WTC11 (cell line): Measurements from ENCODE around the gene FFAR3. TPM values are rescaled to one million over a fixed set of nuclear protein-coding genes. Genes with fewer than 3 reads are reported as not detected.

Experiments
- ATAC-seq: fragments of 200-7000 bp; cut with Tn5 transposase; 2 replicates; pipeline ENCODE4 v1.10.0; 2021; ENCODE audit warnings: mild to moderate bottlenecking, moderate library complexity
- CTCF ChIA-PET: fragments of 300-600 bp; sonication (Branson Sonifier 250); formaldehyde crosslinking; loops from one replicate; lab custom pipeline; 2021; ENCODE audit warnings: antibody characterized with exemption; lab: Charles Lee
- POLR2A ChIA-PET: fragments of 350-600 bp; sonication (Branson Sonifier 250); formaldehyde crosslinking; loops from one replicate; lab custom pipeline; 2021; ENCODE audit warnings: antibody characterized with exemption; lab: Charles Lee
- DNase-seq: peaks from one replicate; pipeline ENCODE4 v3.0.0; 2021; ENCODE audit warnings: low spot score
- H3K27ac Mint-ChIP-seq: 2 replicates; pipeline ENCODE4 v1.8.0; 2021; ENCODE audit warnings: mixed read lengths
- H3K27me3 Mint-ChIP-seq: 2 replicates; pipeline ENCODE4 v1.8.0; 2021; ENCODE audit warnings: low read depth, mild to moderate bottlenecking, moderate library complexity, mixed read lengths
- H3K36me3 Mint-ChIP-seq: 2 replicates; pipeline ENCODE4 v1.8.0; 2021; ENCODE audit warnings: mixed read lengths
- H3K4me1 Mint-ChIP-seq: 2 replicates; pipeline ENCODE4 v1.8.0; 2022; ENCODE audit warnings: mixed read lengths
- H3K4me3 Mint-ChIP-seq: 2 replicates; pipeline ENCODE4 v1.8.0; 2021; ENCODE audit warnings: mild to moderate bottlenecking, moderate library complexity, mixed read lengths
- H3K9me3 Mint-ChIP-seq: 2 replicates; pipeline ENCODE4 v1.8.0; 2021; ENCODE audit warnings: mixed read lengths
- ATF6 ChIP-seq: sonication (generic); formaldehyde crosslinking; IDR thresholded peaks from 2 replicates; pipeline ENCODE4 v1.8.1; 2023; ENCODE audit warnings: mild to moderate bottlenecking, missing genetic modification reagents
- ESRRA ChIP-seq: sonication (generic); formaldehyde crosslinking; IDR thresholded peaks from 2 replicates; pipeline ENCODE4 v1.8.1; 2022; ENCODE audit warnings: mild to moderate bottlenecking, missing genetic modification reagents, borderline replicate concordance
- GABPB1 ChIP-seq: sonication (generic); formaldehyde crosslinking; IDR thresholded peaks from 2 replicates; pipeline ENCODE4 v1.8.1; 2023; ENCODE audit warnings: mild to moderate bottlenecking, missing genetic modification reagents
- GRHL2 ChIP-seq: fragments of 250-450 bp; sonication (Bioruptor Pico); IDR thresholded peaks from 2 replicates; pipeline ENCODE4 v1.8.0; 2022; ENCODE audit warnings: mild to moderate bottlenecking, moderate library complexity; ENCODE audit not compliant: insufficient replicate concordance, severe bottlenecking
- HMGA2 ChIP-seq: fragments of 250-450 bp; sonication (Bioruptor Pico); IDR thresholded peaks from 2 replicates; pipeline ENCODE4 v1.4.0; 2021; ENCODE audit warnings: mild to moderate bottlenecking, moderate library complexity
- HMGXB4 ChIP-seq: sonication (generic); formaldehyde crosslinking; IDR thresholded peaks from 2 replicates; pipeline ENCODE4 v1.8.1; 2023; ENCODE audit warnings: mild to moderate bottlenecking, moderate library complexity, missing genetic modification reagents
- JAZF1 ChIP-seq: fragments of 250-450 bp; sonication (Bioruptor Pico); IDR thresholded peaks from 2 replicates; pipeline ENCODE4 v1.9.0; 2021; ENCODE audit warnings: moderate library complexity, mild to moderate bottlenecking, inconsistent platforms
- NFATC4 ChIP-seq: fragments of 250-450 bp; sonication (Bioruptor Pico); IDR thresholded peaks from 2 replicates; pipeline ENCODE4 v1.9.0; 2021; ENCODE audit warnings: mild to moderate bottlenecking
- NFE2L1 ChIP-seq: sonication (generic); formaldehyde crosslinking; IDR thresholded peaks from 2 replicates; pipeline ENCODE4 v1.8.1; 2023; ENCODE audit warnings: missing genetic modification reagents
- PREB ChIP-seq: sonication (generic); formaldehyde crosslinking; IDR thresholded peaks from 2 replicates; pipeline ENCODE4 v1.8.1; 2022; ENCODE audit warnings: mild to moderate bottlenecking, missing genetic modification reagents, moderate library complexity, borderline replicate concordance
- RORB ChIP-seq: fragments of 250-450 bp; sonication (Bioruptor Pico); IDR thresholded peaks from 2 replicates; pipeline ENCODE4 v1.9.0; 2021; ENCODE audit warnings: mild to moderate bottlenecking
- TCF7 ChIP-seq: sonication (generic); formaldehyde crosslinking; IDR thresholded peaks from 2 replicates; pipeline ENCODE4 v1.8.0; 2022; ENCODE audit warnings: mild to moderate bottlenecking, low read depth, missing genetic modification reagents, moderate library complexity
- TP53 ChIP-seq: sonication (generic); formaldehyde crosslinking; IDR thresholded peaks from 2 replicates; pipeline ENCODE4 v1.8.1; 2023; ENCODE audit warnings: mild to moderate bottlenecking, missing genetic modification reagents
- USF1 ChIP-seq: sonication (generic); formaldehyde crosslinking; IDR thresholded peaks from 2 replicates; pipeline ENCODE4 v1.8.0; 2022; ENCODE audit warnings: mild to moderate bottlenecking, missing genetic modification reagents
- ZBTB21 ChIP-seq: sonication (generic); formaldehyde crosslinking; IDR thresholded peaks from 2 replicates; pipeline ENCODE4 v1.8.1; 2023; ENCODE audit warnings: mild to moderate bottlenecking, missing genetic modification reagents, borderline replicate concordance
- ZNF121 ChIP-seq: sonication (generic); formaldehyde crosslinking; IDR thresholded peaks from 2 replicates; pipeline ENCODE4 v1.8.0; 2023; ENCODE audit warnings: missing genetic modification reagents
- ZNF232 ChIP-seq: sonication (generic); formaldehyde crosslinking; IDR thresholded peaks from 2 replicates; pipeline ENCODE4 v1.8.0; 2022; ENCODE audit warnings: mild to moderate bottlenecking, missing genetic modification reagents
- ZNF317 ChIP-seq: sonication (generic); formaldehyde crosslinking; IDR thresholded peaks from 2 replicates; pipeline ENCODE4 v1.8.1; 2023; ENCODE audit warnings: low read depth, mild to moderate bottlenecking, moderate library complexity, missing genetic modification reagents, borderline replicate concordance
- ZNF671 ChIP-seq: fragments of 250-450 bp; sonication (Bioruptor Pico); IDR thresholded peaks from 2 replicates; pipeline ENCODE4 v1.8.0; 2021; ENCODE audit warnings: mild to moderate bottlenecking
- total RNA-seq: library from RNA; stranded (reverse); gene quantifications from 3 replicates; pipeline ENCODE4 v1.2.3, GENCODE V29; 2021
- TF ChIP-seq, protein P1 (sequence below): sonication (generic); formaldehyde crosslinking; IDR thresholded peaks from 2 replicates; pipeline ENCODE4 v1.8.1; 2022; ENCODE audit warnings: mild to moderate bottlenecking, moderate library complexity, missing genetic modification reagents
- TF ChIP-seq, protein P2 (sequence below): sonication (generic); formaldehyde crosslinking; conservative IDR thresholded peaks from 2 replicates; pipeline ENCODE4 v1.8.1; 2023; ENCODE audit warnings: mild to moderate bottlenecking, low read depth, missing genetic modification reagents, moderate library complexity
- TF ChIP-seq, protein P3 (sequence below): fragments of 250-450 bp; sonication (Bioruptor Pico); conservative IDR thresholded peaks from 2 replicates; pipeline ENCODE4 v1.9.0; 2021; ENCODE audit warnings: mild to moderate bottlenecking
- TF ChIP-seq, protein P4 (sequence below): fragments of 250-450 bp; sonication (Bioruptor Pico); IDR thresholded peaks from 2 replicates; pipeline ENCODE4 v1.9.0; 2021; ENCODE audit warnings: mild to moderate bottlenecking

FFAR3 gene
- total RNA-seq, 1 experiment from 2014 or later = not detected

- POLR2A ChIA-PET = no interaction called here
Observed at GRCh38 chr19:35363711-35364425, 5.6 kb downstream of the FFAR3 start.

GRCh38 chr19:35365303-35365702 lies 7.0 kb downstream of the FFAR3 start:
- ATAC-seq (no peak), DNase-seq (no peak)
- Mint-ChIP-seq H3K27me3 (peaks cover 7% of the 10 kb centered on the region; the same call in 1 of the 2 replicates), H3K4me3 (no peak overlapping the region), H3K36me3 (no peaks in the 10 kb centered on the region), H3K4me1 (no peaks in the 10 kb centered on the region), H3K9me3 (peaks cover 15% of the 10 kb centered on the region), H3K27ac (no peak overlapping the region)
- CTCF ChIA-PET = interaction anchor here (0.7 kb wide), 1 partner anchor 13 kb away, joined by 3 read pairs; no protein-coding TSS in a partner anchor
- POLR2A ChIA-PET = no interaction called here
- TF ChIP-seq RORB (CRISPR knock-in tag) (no peak), GRHL2 (CRISPR knock-in tag) (no peak), NFE2L1 (no peak), JAZF1 (CRISPR knock-in tag) (no peak), TCF7 (no peak), PREB (CRISPR knock-in tag) (no peak), ATF6 (CRISPR knock-in tag) (no peak), HMGXB4 (no peak), HMGA2 (no peak), TP53 (CRISPR knock-in tag) (no peak), USF1 (CRISPR knock-in tag) (no peak), ESRRA (CRISPR knock-in tag) (no peak), GABPB1 (CRISPR knock-in tag) (no peak), ZBTB21 (CRISPR knock-in tag) (no peak), ZNF232 (CRISPR knock-in tag) (no peak)
- TF ChIP-seq, protein P1, sequence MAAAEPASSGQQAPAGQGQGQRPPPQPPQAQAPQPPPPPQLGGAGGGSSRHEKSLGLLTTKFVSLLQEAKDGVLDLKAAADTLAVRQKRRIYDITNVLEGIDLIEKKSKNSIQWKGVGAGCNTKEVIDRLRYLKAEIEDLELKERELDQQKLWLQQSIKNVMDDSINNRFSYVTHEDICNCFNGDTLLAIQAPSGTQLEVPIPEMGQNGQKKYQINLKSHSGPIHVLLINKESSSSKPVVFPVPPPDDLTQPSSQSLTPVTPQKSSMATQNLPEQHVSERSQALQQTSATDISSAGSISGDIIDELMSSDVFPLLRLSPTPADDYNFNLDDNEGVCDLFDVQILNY (CRISPR knock-in tag) = no peak
- TF ChIP-seq, protein P2, sequence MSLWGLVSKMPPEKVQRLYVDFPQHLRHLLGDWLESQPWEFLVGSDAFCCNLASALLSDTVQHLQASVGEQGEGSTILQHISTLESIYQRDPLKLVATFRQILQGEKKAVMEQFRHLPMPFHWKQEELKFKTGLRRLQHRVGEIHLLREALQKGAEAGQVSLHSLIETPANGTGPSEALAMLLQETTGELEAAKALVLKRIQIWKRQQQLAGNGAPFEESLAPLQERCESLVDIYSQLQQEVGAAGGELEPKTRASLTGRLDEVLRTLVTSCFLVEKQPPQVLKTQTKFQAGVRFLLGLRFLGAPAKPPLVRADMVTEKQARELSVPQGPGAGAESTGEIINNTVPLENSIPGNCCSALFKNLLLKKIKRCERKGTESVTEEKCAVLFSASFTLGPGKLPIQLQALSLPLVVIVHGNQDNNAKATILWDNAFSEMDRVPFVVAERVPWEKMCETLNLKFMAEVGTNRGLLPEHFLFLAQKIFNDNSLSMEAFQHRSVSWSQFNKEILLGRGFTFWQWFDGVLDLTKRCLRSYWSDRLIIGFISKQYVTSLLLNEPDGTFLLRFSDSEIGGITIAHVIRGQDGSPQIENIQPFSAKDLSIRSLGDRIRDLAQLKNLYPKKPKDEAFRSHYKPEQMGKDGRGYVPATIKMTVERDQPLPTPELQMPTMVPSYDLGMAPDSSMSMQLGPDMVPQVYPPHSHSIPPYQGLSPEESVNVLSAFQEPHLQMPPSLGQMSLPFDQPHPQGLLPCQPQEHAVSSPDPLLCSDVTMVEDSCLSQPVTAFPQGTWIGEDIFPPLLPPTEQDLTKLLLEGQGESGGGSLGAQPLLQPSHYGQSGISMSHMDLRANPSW (CRISPR knock-in tag) = no peak

More at GRCh38 chr19:35363711-35364425, 5.6 kb downstream of the FFAR3 start:
- no peaks in the 10 kb centered on the region for H3K36me3 Mint-ChIP-seq
- H3K27me3 Mint-ChIP-seq = peaks cover 7% of the 10 kb centered on the region; the same call in 1 of the 2 replicates
- H3K27ac Mint-ChIP-seq = no peak overlapping the region
- ATAC-seq = no peak
- CTCF ChIA-PET = interaction anchor here (1.7 to 3.8 kb wide), 2 partner anchors 11 to 131 kb away, joined by 5 to 15 read pairs; no protein-coding TSS in a partner anchor
- TF ChIP-seq, protein P3, sequence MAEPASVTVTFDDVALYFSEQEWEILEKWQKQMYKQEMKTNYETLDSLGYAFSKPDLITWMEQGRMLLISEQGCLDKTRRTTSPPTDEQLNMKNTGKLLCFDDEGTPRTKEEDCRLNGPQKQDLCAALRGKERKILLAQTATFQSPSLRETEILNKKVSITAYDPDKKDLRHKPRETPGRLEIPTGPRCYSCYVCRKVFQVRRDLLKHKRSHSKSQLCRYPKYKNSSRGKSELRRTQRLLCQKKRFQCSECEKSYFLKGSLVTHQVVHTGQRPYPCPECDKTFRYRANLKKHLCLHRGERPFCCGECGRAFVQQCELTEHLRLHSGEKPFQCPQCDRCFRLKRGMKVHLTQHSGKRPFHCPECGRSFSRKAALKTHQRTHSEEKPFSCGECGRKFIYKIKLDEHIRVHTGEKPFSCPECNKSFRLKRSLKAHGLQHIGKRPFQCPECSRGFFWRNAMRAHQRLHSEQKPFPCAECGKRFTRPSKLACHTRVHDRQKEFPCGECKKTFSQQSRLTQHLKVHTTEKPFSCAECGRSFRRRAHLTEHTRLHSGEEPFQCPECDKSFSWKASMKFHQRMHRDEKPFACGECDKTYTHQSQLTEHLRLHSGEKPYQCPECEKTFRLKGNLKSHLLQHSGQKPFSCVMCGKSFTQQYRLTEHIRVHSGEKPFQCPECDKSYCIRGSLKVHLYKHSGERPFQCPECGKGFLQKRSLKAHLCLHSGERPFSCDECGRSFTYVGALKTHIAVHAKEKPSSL (CRISPR knock-in tag) = no peak
- no peak for TF ChIP-seq NFATC4 (CRISPR knock-in tag)
- TF ChIP-seq ZNF671 (CRISPR knock-in tag) = no peak
- no peak for TF ChIP-seq ZNF317
- no peak for TF ChIP-seq ZNF121
- TF ChIP-seq, protein P4, sequence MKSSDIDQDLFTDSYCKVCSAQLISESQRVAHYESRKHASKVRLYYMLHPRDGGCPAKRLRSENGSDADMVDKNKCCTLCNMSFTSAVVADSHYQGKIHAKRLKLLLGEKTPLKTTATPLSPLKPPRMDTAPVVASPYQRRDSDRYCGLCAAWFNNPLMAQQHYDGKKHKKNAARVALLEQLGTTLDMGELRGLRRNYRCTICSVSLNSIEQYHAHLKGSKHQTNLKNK = no peak
- no peak overlapping the region for H3K4me3 Mint-ChIP-seq
- H3K9me3 Mint-ChIP-seq = peaks cover 3% of the 10 kb centered on the region; the same call in 1 of the 2 replicates
- H3K4me1 Mint-ChIP-seq = no peaks in the 10 kb centered on the region
- DNase-seq = no peak
